HepG2 (cell line): Measurements from ENCODE around the gene ADAM22. TPM values are rescaled to one million over a fixed set of nuclear protein-coding genes. Genes with fewer than 3 reads are reported as not detected.

Source experiments
- ATAC-seq: fragments of 200-7000 bp; cut with Tn5 transposase; 3 replicates; pipeline ENCODE4 v1.9.1; 2020; ENCODE audit warnings: mild to moderate bottlenecking, moderate library complexity
- BruUV-seq: library from RNA; stranded (reverse); fragments of 400-500 nt; replicated peaks from 2 replicates; lab custom pipeline; 2021; lab: Mats Ljungman, UMichigan
- CTCF ChIA-PET: fragments of 300-600 bp; formaldehyde crosslinking; extraction: SDS; loops from one replicate; lab custom pipeline; 2021; ENCODE audit warnings: low total read pairs, inconsistent platforms, low intra/inter-chr PET ratio; lab: Yijun Ruan, JAX
- POLR2A ChIA-PET: fragments of 350-600 bp; sonication (Branson Sonifier 250); formaldehyde crosslinking; loops from one replicate; lab custom pipeline; 2020; ENCODE audit warnings: antibody characterized with exemption, inconsistent platforms; lab: Yijun Ruan, JAX
- DNase-seq: peaks from one replicate; pipeline ENCODE4 v3.0.0-alpha.2; 2015; ENCODE audit warnings: low spot score
- FAIRE-seq: peaks from 3 replicates; lab custom pipeline; 2011; peaks lifted over from hg19 to GRCh38; lab: Jason Lieb, UNC
- H2AFZ ChIP-seq: one replicate; pipeline ENCODE4 v1.6.1; 2011; ENCODE audit warnings: low read length, inconsistent platforms
- H3K27ac ChIP-seq: fragments of 300-600 bp; 3 replicates; pipeline ENCODE4 v1.8.0; 2011; ENCODE audit warnings: mixed run types, mild to moderate bottlenecking, mixed read lengths, low read length, inconsistent platforms; ENCODE audit not compliant: insufficient read depth; ENCODE audit errors: extremely low read length
- H3K27me3 ChIP-seq, 2 experiments: fragments of 200-600 bp in 1 of 2; 2 replicates in 1 of 2; 3 replicates in 1 of 2; pipeline versions ENCODE4 v1.6.0 to v1.8.0; 2011; ENCODE audit warnings: low read length in 2 of 2, mild to moderate bottlenecking in 2 of 2, moderate library complexity in 2 of 2, inconsistent platforms in 1 of 2; ENCODE audit not compliant: insufficient read depth in 2 of 2, control insufficient read depth in 1 of 2
- H3K36me3 ChIP-seq, 2 experiments: fragments of 200-600 bp in 1 of 2; replicated peaks in 1 of 2; 2 replicates in 1 of 2; 3 replicates in 1 of 2; pipeline versions ENCODE4 v1.5.1 to v1.8.0; 2011; ENCODE audit warnings: low read length in 2 of 2, inconsistent platforms in 1 of 2; ENCODE audit not compliant: insufficient read depth in 2 of 2, control insufficient read depth in 1 of 2
- H3K4me1 ChIP-seq: 2 replicates; pipeline ENCODE4 v1.5.1; 2012; ENCODE audit warnings: low read length, inconsistent platforms; ENCODE audit not compliant: insufficient read depth
- H3K4me2 ChIP-seq: 2 replicates; pipeline ENCODE4 v1.6.0; 2011; ENCODE audit warnings: low read depth, low read length, inconsistent platforms
- H3K4me3 ChIP-seq, 3 experiments: fragments of 200-600 bp in 1 of 3; sonication (generic), shearing (Covaris generic) in 1 of 3; replicated peaks in 1 of 3; 2 replicates each; pipeline ENCODE4 v1.5.1; 2011 to 2016; ENCODE audit warnings: low read length in 3 of 3, inconsistent platforms in 2 of 3, low read depth in 2 of 3, mild to moderate bottlenecking in 2 of 3, control low read depth in 1 of 3, mixed read lengths in 1 of 3; ENCODE audit not compliant: insufficient read depth in 1 of 3
- H3K79me2 ChIP-seq: one replicate; pipeline ENCODE4 v1.6.1; 2011; ENCODE audit warnings: low read length, inconsistent platforms; ENCODE audit not compliant: insufficient read depth
- H3K9ac ChIP-seq: 2 replicates; pipeline ENCODE4 v1.6.0; 2011; ENCODE audit warnings: mild to moderate bottlenecking, low read depth, low read length, inconsistent platforms; ENCODE audit not compliant: insufficient read depth
- H3K9me3 ChIP-seq: 2 replicates; pipeline ENCODE4 v1.5.1; 2012; ENCODE audit warnings: mild to moderate bottlenecking, low read length
- H4K20me1 ChIP-seq: 2 replicates; pipeline ENCODE4 v1.6.0; 2011; ENCODE audit warnings: inconsistent platforms, mild to moderate bottlenecking, low read length, moderate library complexity; ENCODE audit not compliant: insufficient read depth
- MIXL1 ChIP-seq: IDR thresholded peaks from 2 replicates; pipeline ENCODE4 v1.6.1; 2016
- NCOA5 ChIP-seq: sonication (generic); formaldehyde crosslinking; IDR thresholded peaks from 2 replicates; pipeline ENCODE4 v1.4.0; 2020; ENCODE audit warnings: missing genetic modification reagents
- NFKBIZ ChIP-seq: IDR thresholded peaks from 2 replicates; pipeline ENCODE4 v1.6.1; 2018; ENCODE audit warnings: missing genetic modification reagents, missing compliant biosample characterization
- SOX5 ChIP-seq: IDR thresholded peaks from 2 replicates; pipeline ENCODE4 v1.6.1; 2016; ENCODE audit warnings: borderline replicate concordance
- TSC22D2 ChIP-seq: sonication (generic); formaldehyde crosslinking; IDR thresholded peaks from 2 replicates; pipeline ENCODE4 v1.5.1; 2020; ENCODE audit warnings: missing genetic modification reagents, mild to moderate bottlenecking, borderline replicate concordance
- ZNF337 ChIP-seq: sonication (generic); formaldehyde crosslinking; IDR thresholded peaks from 2 replicates; pipeline ENCODE4 v1.5.1; 2020; ENCODE audit warnings: missing genetic modification reagents, low read depth, mild to moderate bottlenecking, borderline replicate concordance
- ZNF598 ChIP-seq: sonication (generic); formaldehyde crosslinking; IDR thresholded peaks from 2 replicates; pipeline ENCODE4 v1.5.1; 2020; ENCODE audit warnings: mild to moderate bottlenecking, missing genetic modification reagents, borderline replicate concordance
- in situ Hi-C: cut with HindIII; loops from 2 replicates; pipeline ENCODE4 v1.10.0; 2017; ENCODE audit warnings: low pct_unique_long_range_greater_than_20kb; ENCODE audit not compliant: extremely low pct_ligation_motif_present
- intact Hi-C: fragments of 100-400 bp; cut with micrococcal nuclease; formaldehyde crosslinking; loops from one replicate; pipeline ENCODE4 v1.10.0; 2022; ENCODE audit not compliant: unreplicated experiment
- polyA plus RNA-seq, 8 experiments: library from polyadenylated mRNA; depleted of rRNA in 3 of 8; stranded (reverse) in 7 of 8; unstranded in 1 of 8; fragments of >200 nt; fragmentation: Illumina TruSeq in 4 of 8; extraction: Trizol in 4 of 8; gene quantifications; 2 replicates each; pipeline versions ENCODE4 v1.2.1 to v1.2.3, GENCODE V29; 2011 to 2016; ENCODE audit warnings: low read depth in 4 of 8, missing spikeins in 1 of 8, mixed read lengths in 1 of 8; ENCODE audit not compliant: insufficient read depth in 1 of 8
- total RNA-seq, 5 experiments: library from RNA; depleted of rRNA; stranded (reverse); fragments of >200 nt; fragmentation: Illumina TruSeq; extraction: Trizol; gene quantifications; 2 replicates each; pipeline ENCODE4 v1.2.3, GENCODE V29; 2016; ENCODE audit warnings: low read depth in 1 of 5
- TF ChIP-seq, protein P1 (sequence below): sonication (generic); formaldehyde crosslinking; IDR thresholded peaks from 2 replicates; pipeline ENCODE4 v1.4.0; 2020; ENCODE audit warnings: mild to moderate bottlenecking, missing genetic modification reagents, borderline replicate concordance
- TF ChIP-seq, protein P2 (sequence below): sonication (generic); formaldehyde crosslinking; conservative IDR thresholded peaks from 2 replicates; pipeline ENCODE4 v1.4.0; 2020; ENCODE audit warnings: missing genetic modification reagents
- TF ChIP-seq, protein P3 (sequence below): sonication (generic); formaldehyde crosslinking; IDR thresholded peaks from 2 replicates; pipeline ENCODE4; 2020; ENCODE audit warnings: missing genetic modification reagents, mild to moderate bottlenecking, borderline replicate concordance

ADAM22 gene
- total and polyA plus RNA-seq, 2 of the 13 experiments (the other 11 are each of a cell fraction or from before 2014, with no cell fraction given), result 1.9 to 6.7 TPM

DNA sequence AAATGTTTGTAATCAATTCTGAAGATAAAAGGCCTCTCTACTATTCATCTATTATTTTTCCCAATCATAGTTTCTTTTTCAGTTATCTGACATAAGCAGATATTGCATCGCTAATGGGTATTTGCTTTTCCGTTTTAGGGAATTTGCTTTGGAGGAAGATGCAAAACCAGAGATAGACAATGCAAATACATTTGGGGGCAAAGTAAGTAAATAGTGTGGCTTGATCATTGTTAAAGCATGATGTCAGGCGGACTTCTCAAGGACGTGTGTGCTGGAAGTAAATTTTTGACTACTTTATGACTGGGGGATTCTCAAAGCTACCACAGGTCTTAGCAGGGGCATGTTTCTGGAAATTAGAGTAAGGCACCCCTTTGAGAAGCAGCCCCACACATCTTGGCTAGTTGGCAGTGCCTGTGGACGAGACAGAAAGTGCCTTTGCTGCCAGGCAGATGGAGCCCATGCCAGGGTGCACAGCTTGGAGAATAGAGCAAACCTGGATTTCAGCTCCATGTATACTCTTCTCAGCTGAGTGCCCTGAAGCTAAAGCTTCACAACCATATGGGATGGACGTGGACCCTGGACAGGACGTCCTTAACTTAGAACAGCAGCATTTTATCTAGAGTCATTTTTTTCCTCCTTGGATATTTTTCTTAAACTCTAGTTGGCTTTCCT, 217.2 kb downstream of the ADAM22 start (continued):
- TF ChIP-seq, protein P1, sequence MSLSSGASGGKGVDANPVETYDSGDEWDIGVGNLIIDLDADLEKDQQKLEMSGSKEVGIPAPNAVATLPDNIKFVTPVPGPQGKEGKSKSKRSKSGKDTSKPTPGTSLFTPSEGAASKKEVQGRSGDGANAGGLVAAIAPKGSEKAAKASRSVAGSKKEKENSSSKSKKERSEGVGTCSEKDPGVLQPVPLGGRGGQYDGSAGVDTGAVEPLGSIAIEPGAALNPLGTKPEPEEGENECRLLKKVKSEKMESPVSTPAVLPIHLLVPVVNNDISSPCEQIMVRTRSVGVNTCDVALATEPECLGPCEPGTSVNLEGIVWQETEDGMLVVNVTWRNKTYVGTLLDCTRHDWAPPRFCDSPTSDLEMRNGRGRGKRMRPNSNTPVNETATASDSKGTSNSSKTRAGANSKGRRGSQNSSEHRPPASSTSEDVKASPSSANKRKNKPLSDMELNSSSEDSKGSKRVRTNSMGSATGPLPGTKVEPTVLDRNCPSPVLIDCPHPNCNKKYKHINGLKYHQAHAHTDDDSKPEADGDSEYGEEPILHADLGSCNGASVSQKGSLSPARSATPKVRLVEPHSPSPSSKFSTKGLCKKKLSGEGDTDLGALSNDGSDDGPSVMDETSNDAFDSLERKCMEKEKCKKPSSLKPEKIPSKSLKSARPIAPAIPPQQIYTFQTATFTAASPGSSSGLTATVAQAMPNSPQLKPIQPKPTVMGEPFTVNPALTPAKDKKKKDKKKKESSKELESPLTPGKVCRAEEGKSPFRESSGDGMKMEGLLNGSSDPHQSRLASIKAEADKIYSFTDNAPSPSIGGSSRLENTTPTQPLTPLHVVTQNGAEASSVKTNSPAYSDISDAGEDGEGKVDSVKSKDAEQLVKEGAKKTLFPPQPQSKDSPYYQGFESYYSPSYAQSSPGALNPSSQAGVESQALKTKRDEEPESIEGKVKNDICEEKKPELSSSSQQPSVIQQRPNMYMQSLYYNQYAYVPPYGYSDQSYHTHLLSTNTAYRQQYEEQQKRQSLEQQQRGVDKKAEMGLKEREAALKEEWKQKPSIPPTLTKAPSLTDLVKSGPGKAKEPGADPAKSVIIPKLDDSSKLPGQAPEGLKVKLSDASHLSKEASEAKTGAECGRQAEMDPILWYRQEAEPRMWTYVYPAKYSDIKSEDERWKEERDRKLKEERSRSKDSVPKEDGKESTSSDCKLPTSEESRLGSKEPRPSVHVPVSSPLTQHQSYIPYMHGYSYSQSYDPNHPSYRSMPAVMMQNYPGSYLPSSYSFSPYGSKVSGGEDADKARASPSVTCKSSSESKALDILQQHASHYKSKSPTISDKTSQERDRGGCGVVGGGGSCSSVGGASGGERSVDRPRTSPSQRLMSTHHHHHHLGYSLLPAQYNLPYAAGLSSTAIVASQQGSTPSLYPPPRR, result peak; percentile 81; the same call in 1 of the 2 replicates
- no peak for TF ChIP-seq NFKBIZ (CRISPR knock-in tag)
- TF ChIP-seq SOX5 (CRISPR knock-in tag), result peak; percentile 91
- peak; percentile 60; the same call in 1 of the 2 replicates for TF ChIP-seq MIXL1 (CRISPR knock-in tag)

DNA sequence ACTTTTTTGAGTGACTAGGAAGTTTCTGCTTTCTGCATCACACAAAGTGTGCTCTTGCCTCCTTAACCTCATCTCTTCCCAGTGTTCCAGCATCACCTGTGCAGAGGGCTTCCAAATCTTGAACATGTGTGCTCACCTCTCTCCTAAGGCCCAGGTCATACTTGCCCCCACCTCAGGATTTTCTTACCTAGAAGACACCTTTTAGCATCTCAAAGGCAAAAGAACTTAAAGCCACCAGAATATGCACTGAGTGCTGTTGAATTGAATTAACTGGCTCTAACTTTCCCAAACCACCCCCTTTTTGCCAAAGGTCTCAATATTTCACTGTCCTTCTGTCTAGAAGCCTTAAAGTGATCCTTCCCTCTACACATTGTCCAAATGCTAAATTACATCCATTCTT, 219.3 kb downstream of the ADAM22 start:
- H3K9ac ChIP-seq, result no peak overlapping the region
- no TSS peak for BruUV-seq
- ChIA-PET POLR2A (no interaction called here), CTCF (no interaction called here)
- H3K4me3 ChIP-seq, result no peak overlapping the region
- H3K36me3 ChIP-seq, result no peaks in the 10 kb centered on the region
- in situ Hi-C loops, result no loop called here
- TF ChIP-seq, protein P2, sequence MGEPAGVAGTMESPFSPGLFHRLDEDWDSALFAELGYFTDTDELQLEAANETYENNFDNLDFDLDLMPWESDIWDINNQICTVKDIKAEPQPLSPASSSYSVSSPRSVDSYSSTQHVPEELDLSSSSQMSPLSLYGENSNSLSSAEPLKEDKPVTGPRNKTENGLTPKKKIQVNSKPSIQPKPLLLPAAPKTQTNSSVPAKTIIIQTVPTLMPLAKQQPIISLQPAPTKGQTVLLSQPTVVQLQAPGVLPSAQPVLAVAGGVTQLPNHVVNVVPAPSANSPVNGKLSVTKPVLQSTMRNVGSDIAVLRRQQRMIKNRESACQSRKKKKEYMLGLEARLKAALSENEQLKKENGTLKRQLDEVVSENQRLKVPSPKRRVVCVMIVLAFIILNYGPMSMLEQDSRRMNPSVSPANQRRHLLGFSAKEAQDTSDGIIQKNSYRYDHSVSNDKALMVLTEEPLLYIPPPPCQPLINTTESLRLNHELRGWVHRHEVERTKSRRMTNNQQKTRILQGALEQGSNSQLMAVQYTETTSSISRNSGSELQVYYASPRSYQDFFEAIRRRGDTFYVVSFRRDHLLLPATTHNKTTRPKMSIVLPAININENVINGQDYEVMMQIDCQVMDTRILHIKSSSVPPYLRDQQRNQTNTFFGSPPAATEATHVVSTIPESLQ (CRISPR knock-in tag), result no peak
- TF ChIP-seq NCOA5 (CRISPR knock-in tag) (no peak), ZNF598 (no peak), ZNF337 (CRISPR knock-in tag) (no peak), TSC22D2 (CRISPR knock-in tag) (no peak)
- TF ChIP-seq, protein P3, sequence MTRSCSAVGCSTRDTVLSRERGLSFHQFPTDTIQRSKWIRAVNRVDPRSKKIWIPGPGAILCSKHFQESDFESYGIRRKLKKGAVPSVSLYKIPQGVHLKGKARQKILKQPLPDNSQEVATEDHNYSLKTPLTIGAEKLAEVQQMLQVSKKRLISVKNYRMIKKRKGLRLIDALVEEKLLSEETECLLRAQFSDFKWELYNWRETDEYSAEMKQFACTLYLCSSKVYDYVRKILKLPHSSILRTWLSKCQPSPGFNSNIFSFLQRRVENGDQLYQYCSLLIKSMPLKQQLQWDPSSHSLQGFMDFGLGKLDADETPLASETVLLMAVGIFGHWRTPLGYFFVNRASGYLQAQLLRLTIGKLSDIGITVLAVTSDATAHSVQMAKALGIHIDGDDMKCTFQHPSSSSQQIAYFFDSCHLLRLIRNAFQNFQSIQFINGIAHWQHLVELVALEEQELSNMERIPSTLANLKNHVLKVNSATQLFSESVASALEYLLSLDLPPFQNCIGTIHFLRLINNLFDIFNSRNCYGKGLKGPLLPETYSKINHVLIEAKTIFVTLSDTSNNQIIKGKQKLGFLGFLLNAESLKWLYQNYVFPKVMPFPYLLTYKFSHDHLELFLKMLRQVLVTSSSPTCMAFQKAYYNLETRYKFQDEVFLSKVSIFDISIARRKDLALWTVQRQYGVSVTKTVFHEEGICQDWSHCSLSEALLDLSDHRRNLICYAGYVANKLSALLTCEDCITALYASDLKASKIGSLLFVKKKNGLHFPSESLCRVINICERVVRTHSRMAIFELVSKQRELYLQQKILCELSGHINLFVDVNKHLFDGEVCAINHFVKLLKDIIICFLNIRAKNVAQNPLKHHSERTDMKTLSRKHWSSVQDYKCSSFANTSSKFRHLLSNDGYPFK (CRISPR knock-in tag), result no peak
- FAIRE-seq (no peak), ATAC-seq (no peak), DNase-seq (no peak)
- intact Hi-C loops, result no loop called here
- no peaks in the 10 kb centered on the region for H3K27me3 ChIP-seq
- H3K4me2 ChIP-seq, result no peak overlapping the region
- no peaks in the 10 kb centered on the region for H4K20me1 ChIP-seq
- no peaks in the 10 kb centered on the region for H3K9me3 ChIP-seq
- no peak overlapping the region for H3K27ac ChIP-seq
- H3K79me2 ChIP-seq, result no peaks in the 10 kb centered on the region
- H2AFZ ChIP-seq, result no peak overlapping the region
- peaks cover 21% of the 10 kb centered on the region for H3K4me1 ChIP-seq
